RWPE2 (cell line): ENCODE measurements around the gene XRCC6.

ENCODE experiments used
- ATAC-seq: fragments of 200-7000 bp; cut with Tn5 transposase; 3 replicates; pipeline ENCODE4 v1.9.1; 2021; ENCODE audit warnings: low read depth
- DNase-seq: peaks from one replicate; pipeline ENCODE4 v3.0.0-alpha.2; 2020; ENCODE audit warnings: low spot score
- H3K27ac ChIP-seq: fragments of 450-650 bp; 2 replicates; pipeline ENCODE4 v1.5.1; 2017; ENCODE audit warnings: mild to moderate bottlenecking; ENCODE audit not compliant: poor library complexity, severe bottlenecking
- H3K27me3 ChIP-seq: fragments of 250-450 bp; sonication (Bioruptor Pico); 2 replicates; pipeline ENCODE4 v1.5.1; 2021; ENCODE audit warnings: mild to moderate bottlenecking, moderate library complexity; ENCODE audit not compliant: insufficient read depth, poor library complexity, severe bottlenecking
- H3K36me3 ChIP-seq: fragments of 250-450 bp; sonication (Bioruptor Pico); 2 replicates; pipeline ENCODE4 v1.5.1; 2020; ENCODE audit warnings: low read depth, mild to moderate bottlenecking, moderate library complexity
- H3K4me1 ChIP-seq: fragments of 250-450 bp; sonication (Bioruptor Pico); 2 replicates; pipeline ENCODE4 v1.5.1; 2021; ENCODE audit warnings: mild to moderate bottlenecking, moderate library complexity; ENCODE audit not compliant: insufficient read depth, poor library complexity, severe bottlenecking
- H3K4me3 ChIP-seq: fragments of 250-450 bp; sonication (Bioruptor Pico); 2 replicates; pipeline ENCODE4 v1.5.1; 2021; ENCODE audit warnings: mild to moderate bottlenecking, moderate library complexity; ENCODE audit not compliant: severe bottlenecking
- H3K9me3 ChIP-seq: fragments of 250-450 bp; sonication (Bioruptor Pico); 2 replicates; pipeline ENCODE4 v1.5.1; 2021; ENCODE audit warnings: mild to moderate bottlenecking, moderate library complexity; ENCODE audit not compliant: severe bottlenecking
- TF ChIP-seq, protein P1 (sequence below): fragments of 450-650 bp; IDR thresholded peaks from one replicate; pipeline ENCODE4 v1.5.1; 2017; ENCODE audit warnings: mild to moderate bottlenecking, moderate library complexity; ENCODE audit not compliant: poor library complexity, severe bottlenecking

Gene XRCC6

DNA sequence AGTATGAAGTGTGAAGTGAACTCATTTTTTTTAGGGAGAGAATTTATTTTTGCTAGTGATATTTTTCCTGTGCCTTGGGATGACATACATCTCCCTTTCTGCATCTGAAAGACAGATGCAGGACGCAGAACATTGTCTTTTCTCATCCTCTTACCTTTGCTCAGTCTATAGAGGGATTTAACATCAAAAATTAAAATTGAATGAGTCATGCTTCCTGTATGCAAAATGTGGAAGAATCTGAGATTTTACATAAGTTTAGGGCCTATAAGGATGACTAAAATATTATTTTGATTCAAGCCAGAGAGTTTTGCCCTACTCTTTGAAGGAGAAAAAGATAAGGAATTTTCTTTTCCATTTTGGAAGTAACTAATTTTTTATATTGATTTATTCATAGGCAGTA is 27.3 kb downstream of the XRCC6 start:
- H3K27me3 ChIP-seq = no peaks in the 10 kb centered on the region
- no peaks in the 10 kb centered on the region for H3K9me3 ChIP-seq
- TF ChIP-seq, protein P1, sequence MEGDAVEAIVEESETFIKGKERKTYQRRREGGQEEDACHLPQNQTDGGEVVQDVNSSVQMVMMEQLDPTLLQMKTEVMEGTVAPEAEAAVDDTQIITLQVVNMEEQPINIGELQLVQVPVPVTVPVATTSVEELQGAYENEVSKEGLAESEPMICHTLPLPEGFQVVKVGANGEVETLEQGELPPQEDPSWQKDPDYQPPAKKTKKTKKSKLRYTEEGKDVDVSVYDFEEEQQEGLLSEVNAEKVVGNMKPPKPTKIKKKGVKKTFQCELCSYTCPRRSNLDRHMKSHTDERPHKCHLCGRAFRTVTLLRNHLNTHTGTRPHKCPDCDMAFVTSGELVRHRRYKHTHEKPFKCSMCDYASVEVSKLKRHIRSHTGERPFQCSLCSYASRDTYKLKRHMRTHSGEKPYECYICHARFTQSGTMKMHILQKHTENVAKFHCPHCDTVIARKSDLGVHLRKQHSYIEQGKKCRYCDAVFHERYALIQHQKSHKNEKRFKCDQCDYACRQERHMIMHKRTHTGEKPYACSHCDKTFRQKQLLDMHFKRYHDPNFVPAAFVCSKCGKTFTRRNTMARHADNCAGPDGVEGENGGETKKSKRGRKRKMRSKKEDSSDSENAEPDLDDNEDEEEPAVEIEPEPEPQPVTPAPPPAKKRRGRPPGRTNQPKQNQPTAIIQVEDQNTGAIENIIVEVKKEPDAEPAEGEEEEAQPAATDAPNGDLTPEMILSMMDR = no peak
- H3K27ac ChIP-seq = no peak overlapping the region
- DNase-seq = no peak
- H3K4me3 ChIP-seq = no peak overlapping the region
- peaks cover 90% of the 10 kb centered on the region for H3K36me3 ChIP-seq
- H3K4me1 ChIP-seq = no peaks in the 10 kb centered on the region
- no peak for ATAC-seq

GRCh38 chr22:41650229-41650628 is 29.1 kb downstream of the XRCC6 start:
- H3K27me3 ChIP-seq = no peaks in the 10 kb centered on the region
- DNase-seq (no peak), ATAC-seq (no peak)
- no peak overlapping the region for H3K27ac ChIP-seq
- peaks cover 95% of the 10 kb centered on the region for H3K36me3 ChIP-seq
- TF ChIP-seq, protein P1 = no peak
- no peaks in the 10 kb centered on the region for H3K9me3 ChIP-seq
- H3K4me1 ChIP-seq = no peaks in the 10 kb centered on the region
- no peak overlapping the region for H3K4me3 ChIP-seq

GRCh38 chr22:41650821-41651220 is 29.7 kb downstream of the XRCC6 start:
- H3K36me3 ChIP-seq = peaks cover 95% of the 10 kb centered on the region
- no peak overlapping the region for H3K4me3 ChIP-seq
- no peak for DNase-seq
- no peaks in the 10 kb centered on the region for H3K27me3 ChIP-seq
- no peak for ATAC-seq
- H3K27ac ChIP-seq = no peak overlapping the region
- no peaks in the 10 kb centered on the region for H3K9me3 ChIP-seq
- TF ChIP-seq, protein P1 = no peak
- H3K4me1 ChIP-seq = no peaks in the 10 kb centered on the region

GRCh38 chr22:41654322-41654721 is 33.2 kb downstream of the XRCC6 start:
- Histone ChIP-seq H3K27me3 (no peaks in the 10 kb centered on the region), H3K4me1 (no peaks in the 10 kb centered on the region), H3K27ac (no peak overlapping the region), H3K9me3 (no peaks in the 10 kb centered on the region), H3K36me3 (peaks cover 94% of the 10 kb centered on the region), H3K4me3 (no peak overlapping the region)
- TF ChIP-seq, protein P1 = no peak
- ATAC-seq (no peak), DNase-seq (no peak)

DNA sequence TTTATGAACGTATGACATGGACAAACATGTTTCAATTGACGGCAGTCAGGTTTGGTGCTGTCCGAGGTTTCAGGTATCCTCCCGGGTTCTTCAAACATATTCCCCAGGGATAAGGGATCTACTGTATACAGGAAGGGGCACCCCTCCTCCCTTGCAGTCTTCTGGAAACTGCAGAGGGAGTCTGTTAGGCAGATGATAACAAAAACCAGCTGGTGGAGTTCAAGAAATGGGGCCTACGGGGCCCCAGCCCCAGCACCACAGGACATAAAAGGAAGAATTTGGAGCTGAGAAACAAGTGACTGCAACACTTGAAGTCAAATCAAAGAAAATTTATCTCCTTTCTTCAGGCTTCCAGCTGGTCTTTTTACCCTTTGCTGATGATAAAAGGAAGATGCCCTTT is 35.5 kb downstream of the XRCC6 start:
- no peak overlapping the region for H3K27ac ChIP-seq
- no peaks in the 10 kb centered on the region for H3K4me1 ChIP-seq
- H3K27me3 ChIP-seq = no peaks in the 10 kb centered on the region
- DNase-seq = no peak
- no peak for ATAC-seq
- no peak overlapping the region for H3K4me3 ChIP-seq
- TF ChIP-seq, protein P1 = no peak
- H3K9me3 ChIP-seq = no peaks in the 10 kb centered on the region
- H3K36me3 ChIP-seq = peaks cover 94% of the 10 kb centered on the region
